Measurements from ENCODE around the gene SENP8.

Gene SENP8

DNA sequence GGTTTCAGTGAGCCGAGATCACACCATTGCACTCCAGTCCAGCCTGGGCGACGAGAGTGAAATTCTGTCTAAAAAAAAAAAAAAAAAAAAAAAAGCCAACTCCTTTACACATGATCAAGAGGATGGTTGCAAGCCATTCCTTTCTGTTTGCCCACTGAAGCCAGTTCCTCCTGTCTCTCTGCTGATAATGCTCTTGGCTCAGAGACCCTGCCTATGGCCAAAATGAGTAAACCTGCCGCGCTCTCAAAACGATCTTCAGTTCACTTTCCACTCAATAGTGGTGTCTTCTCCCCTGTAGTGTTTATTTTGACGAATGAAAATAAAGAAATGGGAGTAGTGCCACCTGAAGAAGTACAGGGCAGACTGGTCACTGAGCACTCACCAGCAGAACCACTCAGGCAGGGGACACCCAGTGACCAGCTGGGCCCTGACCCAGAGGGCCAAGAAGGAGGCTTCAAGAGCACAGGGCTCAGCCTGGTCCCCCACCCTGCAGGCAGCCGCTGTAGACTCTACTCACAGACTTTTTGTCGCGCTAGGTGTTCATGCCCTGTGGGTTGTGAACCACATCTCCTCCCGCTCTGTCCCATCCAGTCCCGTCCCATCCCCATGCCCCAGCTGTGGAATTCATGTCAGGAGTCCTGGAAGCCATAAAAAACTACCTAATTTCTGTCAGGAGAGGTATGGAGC, 55.8 kb downstream of the SENP8 start:
- FAIRE-seq = no peak
- DNase-seq (ENCODE audit: insufficient read length, low spot score) = no peak

DNA sequence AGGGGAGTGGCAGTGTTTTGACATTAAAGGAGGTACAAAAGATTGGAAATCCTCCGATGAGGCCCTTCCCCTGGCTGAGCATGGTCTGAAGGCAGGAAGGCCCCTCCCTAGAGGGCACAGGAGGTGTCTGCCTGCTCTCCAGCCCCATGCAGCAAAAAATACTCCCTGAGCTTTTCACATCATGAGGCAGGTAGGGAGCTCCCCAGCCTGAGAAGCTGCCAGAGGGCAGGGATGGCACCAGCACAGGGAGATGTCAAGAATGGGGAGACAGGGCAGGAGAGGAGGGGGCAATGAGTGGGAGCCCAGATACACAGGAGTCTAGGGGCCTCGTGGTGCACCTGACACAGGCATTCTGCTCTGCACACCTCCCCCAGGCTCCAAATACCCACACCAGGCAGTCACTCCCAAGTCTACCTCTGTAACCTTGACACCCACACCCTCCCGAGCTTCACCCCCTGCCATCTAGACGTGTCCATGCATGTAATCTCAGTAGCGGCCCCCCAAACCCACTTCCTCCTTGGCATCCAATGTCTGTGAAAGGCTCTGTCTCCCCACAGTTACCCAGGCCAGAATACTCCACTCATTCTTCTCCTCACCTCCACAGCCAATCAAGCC, 56.5 kb downstream of the SENP8 start:
- no peak for FAIRE-seq
- DNase-seq (ENCODE audit: insufficient read length, low spot score) = no peak

DNA sequence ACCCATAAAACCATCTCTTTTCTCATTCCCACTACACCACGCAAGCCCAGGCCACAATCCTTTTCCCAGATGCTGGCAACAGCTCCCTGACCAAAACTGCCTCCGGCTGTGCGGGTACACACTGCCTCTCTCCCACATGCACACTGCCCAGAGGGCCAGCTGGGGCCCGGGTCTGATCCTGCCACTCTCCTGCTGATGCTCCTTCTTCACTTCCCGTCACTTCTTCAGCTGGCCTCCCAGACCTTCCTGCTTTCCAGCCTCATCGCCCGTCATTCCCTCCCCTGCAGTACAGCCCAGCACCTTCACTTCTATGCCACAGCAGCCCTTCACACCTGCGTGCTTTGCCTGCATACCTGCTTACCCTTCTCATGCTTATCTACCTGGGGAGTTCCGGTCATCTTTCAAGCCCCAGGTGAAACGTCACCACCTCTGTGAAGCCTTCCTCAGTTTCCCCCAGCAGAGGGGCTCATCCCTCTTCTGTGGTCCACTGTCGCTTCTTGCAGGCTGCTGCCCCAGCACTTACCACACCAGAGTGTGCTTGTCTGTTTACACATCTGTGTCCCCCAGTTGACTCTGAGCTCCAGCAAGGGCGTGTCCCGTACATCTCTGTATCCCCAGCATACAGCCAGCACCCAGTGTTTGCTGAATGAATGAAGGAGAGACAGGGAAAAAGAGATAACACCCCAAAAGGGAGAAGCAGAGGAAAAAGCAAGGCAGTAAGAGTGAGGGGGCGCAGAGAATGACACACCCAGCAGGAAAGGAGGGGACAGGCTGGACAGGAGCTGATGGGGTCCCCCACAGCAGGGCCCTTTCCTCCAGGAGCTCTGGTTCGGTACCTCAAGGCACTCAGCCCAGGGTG, 57.2 kb downstream of the SENP8 start:
- FAIRE-seq (no peak), DNase-seq (ENCODE audit: insufficient read length, low spot score) (no peak)

DNA sequence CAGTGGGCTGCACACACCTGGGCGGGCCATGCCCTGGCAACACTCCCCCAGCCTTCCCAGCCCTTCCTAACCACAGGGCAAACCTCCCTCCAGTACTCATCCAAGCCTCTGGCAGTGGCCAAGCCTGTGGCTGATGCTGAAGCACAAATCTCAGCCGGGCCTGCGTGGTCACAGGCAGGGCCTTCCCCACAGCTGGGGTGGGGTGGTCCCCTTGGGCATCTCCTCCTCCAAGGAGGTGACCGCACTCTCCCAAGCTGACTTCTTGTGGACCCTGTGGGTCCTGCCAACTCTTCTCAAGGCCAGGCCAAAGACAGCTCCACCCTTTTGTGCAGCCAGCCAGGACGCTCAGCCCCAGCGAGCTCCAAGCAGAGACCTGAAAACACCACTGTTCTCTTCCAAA, 58.0 kb downstream of the SENP8 start:
- DNase-seq (ENCODE audit: insufficient read length, low spot score) (no peak), FAIRE-seq (no peak)

DNA sequence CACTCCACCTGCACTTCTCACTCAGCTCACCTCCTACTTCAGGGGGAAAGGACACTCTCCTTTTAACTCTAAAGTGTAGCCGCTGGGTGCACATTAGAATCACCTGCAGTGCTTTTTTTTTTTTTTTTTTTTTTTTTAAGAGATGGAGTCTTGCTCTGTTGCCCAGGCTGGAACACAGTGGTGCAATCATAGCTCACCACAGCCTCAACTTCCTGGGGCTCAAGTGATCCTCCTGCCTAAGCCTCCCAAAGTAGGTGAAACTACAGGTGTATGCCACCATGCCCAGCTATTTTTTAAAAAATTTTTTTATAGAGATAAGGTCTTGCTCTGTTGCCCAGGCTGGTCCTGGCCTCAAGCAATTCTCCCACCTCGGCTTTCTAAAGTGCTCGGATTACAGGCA, 58.5 kb downstream of the SENP8 start:
- DNase-seq (ENCODE audit: insufficient read length, low spot score) = no peak
- FAIRE-seq = no peak

DNA sequence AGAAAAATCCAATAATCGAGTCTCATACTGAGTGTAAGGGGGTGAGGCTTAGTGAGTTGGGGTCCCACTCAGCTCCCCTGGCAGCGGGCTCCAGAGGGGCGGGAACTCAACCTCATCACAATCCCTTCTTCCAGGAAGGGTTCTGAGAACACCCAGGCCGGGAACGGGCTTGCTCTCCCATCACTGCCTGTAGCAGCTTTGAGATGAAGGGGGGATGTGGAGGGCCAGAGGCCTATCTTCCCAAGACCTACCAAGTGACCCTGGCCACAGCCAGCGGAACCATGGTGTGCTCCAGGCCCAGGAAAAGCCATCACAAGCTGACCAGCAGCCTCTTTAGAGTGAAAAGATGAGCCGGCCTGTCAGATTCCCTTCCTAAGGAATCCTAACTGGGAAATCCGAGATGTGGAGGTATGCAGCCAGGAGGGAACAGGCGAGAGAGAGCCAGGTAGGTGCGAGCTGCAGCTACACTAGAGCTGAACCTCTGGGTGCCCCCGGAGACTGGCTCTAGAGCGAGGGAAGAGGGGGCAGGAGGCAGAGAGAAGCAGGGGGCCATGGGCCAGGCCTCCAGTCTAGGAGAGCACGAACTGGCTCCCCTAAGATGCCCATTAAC, 60.9 kb downstream of the SENP8 start:
- no peak for FAIRE-seq

DNA sequence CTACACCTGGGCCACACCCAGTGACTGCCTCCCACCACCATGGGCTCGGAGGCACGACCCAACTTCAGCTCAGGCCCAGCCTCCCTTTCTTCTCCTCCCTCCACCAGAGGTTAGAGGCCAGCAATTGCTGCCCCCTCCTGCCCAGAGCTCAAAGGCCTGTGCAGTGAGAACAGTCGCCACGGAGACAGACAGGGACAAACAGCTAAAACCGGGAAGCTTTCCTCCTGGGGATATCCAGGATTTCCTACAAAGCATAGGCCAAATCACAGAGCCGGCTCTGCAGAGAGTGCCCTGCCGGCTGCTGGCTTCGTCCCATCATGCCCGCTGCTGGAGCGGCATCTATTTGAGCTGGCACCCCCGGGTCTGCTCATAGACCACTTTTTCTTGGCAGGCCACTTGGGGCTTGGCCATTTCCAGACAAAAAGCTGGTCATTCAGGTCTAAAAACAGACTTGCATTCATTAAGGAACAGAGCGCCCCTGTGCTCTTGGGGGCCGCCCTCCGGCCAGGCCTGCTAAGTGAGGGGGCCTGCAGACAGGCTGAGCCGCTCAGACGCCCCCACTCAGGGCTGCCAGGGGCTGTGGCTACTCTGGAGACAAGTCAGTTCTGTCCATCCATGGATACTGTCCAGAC, 61.9 kb downstream of the SENP8 start:
- no peak for FAIRE-seq
- no peak for DNase-seq (ENCODE audit: insufficient read length, low spot score)

More for the DNA sequence above, 60.9 kb downstream of the SENP8 start:
- DNase-seq (ENCODE audit: insufficient read length, low spot score) = no peak

DNA sequence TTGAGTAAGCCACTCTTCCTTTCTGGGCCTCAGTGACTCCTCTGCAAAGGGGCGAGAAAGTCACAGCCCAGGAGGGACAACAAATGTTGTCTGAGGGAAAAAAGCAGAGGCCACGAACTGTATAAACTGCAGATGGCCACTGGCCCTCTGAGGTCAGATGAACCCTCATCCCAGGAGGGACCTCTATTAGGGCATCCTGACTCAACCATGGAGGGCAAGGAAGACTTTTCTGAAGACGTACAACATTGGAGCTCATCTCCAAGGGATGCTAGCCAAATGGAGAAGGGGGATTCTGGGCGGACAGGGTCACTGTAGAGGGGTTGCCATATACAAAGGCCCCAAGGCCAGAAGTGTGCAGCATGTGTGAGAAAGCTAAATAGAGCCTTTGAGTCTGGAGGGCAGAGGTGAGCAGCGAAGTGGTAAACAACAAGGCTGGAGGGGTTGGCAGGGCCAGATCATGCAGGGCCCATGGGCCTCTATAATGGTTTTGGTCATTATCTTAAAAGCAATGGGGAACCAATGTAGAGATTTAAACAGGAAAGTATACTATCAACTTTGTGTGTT, 62.6 kb downstream of the SENP8 start:
- FAIRE-seq (no peak), DNase-seq (ENCODE audit: insufficient read length, low spot score) (no peak)

DNA sequence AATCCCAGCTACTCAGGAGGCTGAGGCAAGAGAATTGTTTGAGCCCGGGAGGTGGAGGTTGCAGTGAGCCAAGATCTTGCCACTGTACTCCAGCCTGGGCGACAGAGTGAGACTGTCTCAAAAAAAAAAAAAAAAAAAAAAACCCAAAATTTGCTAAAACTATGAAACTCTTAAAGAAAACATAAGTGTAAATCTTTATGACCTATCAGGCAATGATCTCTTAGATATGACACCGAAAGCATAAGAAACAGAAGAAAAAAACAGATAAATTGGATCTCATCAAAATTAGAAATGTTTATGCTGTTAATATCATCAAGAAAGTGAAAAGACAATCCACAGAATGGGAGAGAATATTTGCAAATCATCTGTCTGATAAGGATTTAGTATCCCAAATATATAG, 64.0 kb downstream of the SENP8 start:
- no peak for DNase-seq (ENCODE audit: insufficient read length, low spot score)
- no peak for FAIRE-seq

DNA sequence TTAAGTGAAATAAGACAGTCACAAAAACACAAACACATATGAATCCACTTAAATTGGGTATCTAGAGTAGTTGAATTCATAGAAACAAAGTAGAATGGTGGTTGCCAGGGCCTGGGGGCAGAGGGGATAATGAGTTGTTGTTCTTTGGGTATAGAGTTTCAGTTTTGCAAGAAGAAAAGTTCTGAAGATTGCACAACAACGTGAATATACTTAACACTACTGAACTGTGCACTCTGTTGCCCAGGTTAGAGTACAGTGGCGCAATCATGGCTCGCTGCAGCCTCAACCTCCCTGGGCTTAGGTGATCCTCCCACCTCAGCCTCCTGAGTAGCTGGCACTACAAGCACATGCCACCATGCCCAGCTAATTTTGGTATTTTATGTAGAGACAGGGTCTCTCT, 64.5 kb downstream of the SENP8 start:
- FAIRE-seq = no peak
- DNase-seq (ENCODE audit: insufficient read length, low spot score) = no peak

DNA sequence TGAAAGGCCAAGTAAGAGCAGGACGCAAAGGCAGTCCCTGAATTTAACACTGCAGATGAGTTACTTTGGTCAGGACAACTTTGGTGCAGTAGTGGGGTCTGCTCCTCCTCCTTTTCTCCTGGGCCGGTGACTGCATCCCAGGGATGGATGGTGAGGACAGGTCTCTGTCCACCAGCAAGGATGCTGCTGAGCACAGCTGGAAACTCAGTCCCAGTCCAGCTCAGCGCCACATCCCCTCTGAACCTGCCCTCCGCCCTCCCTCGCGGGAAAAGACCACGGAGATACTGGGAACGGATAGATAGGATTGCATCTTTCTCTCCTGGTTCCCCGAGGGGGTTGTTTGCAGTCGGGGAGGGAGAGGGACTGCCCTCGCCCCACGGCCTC, 65.6 kb downstream of the SENP8 start:
- FAIRE-seq (no peak), DNase-seq (ENCODE audit: insufficient read length, low spot score) (no peak)

DNA sequence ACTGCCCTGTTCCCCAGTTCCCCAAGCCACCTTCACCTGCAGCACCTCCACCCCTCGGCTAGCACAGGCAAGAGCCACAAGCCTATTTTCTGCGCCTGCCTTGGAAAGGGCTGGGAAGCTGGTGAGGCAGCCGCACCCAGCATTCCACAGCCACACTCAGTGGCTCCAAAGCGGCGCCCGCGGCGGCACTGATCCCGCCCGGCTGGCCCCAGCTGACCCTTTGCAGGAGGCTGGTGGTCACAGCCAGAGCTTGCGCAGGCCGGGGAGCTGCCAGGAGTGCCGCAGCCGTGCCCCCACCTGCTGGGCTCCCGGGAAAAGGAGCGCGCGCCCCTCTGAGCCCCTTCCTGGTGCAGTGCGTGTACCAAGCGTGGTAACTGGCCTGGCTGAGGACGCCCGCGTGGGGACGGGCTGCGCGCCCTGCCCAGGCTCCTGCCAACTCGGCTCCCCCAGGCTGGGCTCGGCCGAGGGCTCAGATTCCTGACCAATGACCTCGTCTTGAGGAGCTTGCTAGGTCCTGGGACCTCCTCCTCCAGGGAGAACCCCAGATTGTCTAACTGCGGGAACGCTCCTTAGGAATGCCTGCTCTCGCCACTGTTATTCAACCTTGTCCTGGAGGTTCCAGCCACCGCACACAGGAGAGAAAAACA, 66.1 kb downstream of the SENP8 start:
- FAIRE-seq (no peak), DNase-seq (ENCODE audit: insufficient read length, low spot score) (no peak)

DNA sequence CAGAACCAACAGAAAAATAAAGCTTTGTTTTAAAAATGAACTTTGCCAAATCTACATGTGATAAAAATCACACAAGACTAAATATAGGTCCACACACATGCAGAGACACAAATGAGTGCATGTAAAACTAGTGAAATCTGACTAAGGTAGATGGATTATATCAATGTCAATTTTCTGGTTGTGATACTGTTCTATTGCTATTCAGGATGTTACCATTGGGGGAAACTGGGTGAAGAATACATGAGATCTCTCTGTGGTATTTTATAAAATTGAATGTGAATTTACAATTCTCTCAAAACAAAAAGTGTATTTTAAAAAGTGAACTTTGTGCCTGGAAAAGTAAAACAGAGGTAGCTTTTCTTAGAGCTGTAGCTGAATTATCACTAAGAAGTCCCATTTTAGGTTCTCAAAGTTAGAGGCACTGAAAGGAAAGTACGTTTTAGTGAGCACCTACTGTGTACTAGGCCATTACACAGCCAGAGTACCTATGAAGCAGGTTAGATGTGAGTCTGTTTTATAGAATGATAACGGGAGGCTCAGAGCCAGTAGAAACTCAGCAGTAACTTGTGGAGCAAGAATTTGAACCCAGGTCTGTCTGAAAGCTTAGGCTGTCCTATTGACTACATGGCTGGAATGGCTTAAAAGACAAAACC, 71.2 kb downstream of the SENP8 start:
- DNase-seq (ENCODE audit: insufficient read length, low spot score) (no peak), FAIRE-seq (no peak)

DNA sequence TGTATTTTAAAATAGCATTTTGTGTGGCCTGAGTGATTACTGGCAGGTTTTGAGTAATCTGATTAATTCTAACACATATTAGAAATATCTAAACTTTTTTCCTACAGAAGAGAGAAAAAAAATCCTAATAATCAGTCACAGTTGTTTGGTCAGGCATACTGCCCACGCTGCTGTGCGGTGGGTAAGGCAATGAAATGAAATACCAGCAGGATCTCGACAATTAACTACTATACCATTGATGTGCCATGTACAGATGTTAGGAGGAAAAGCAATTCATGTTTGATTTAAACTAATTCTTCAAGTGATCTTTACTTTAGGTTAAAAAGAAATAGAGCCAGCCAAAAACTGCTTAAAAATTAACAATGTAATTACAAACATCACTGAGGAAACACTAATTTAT, 74.2 kb downstream of the SENP8 start:
- FAIRE-seq (no peak), DNase-seq (ENCODE audit: insufficient read length, low spot score) (no peak)

Data from GM19239 (cell line).